ENCODE measurements around the gene KICS2.

DNA sequence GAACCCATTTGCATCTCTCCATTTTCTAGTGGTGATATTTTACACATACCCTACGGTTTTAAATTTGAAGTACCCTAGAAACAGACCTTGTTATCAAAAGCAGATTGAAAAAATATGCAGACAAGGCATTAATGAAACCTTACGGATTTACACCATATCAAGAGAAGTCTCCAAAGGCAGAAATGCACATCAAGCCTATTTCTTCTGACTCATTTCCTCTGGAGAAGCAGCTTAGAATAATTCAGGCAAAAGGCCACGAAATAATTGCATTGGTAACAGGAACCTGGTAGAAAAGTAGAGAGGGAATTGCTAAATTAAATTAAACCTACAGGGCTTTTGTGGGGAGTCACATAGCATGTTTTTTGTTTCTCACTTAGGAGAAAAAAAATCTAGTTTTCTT is 34.7 kb downstream of the KICS2 start:
- TF ChIP-seq, protein P1, sequence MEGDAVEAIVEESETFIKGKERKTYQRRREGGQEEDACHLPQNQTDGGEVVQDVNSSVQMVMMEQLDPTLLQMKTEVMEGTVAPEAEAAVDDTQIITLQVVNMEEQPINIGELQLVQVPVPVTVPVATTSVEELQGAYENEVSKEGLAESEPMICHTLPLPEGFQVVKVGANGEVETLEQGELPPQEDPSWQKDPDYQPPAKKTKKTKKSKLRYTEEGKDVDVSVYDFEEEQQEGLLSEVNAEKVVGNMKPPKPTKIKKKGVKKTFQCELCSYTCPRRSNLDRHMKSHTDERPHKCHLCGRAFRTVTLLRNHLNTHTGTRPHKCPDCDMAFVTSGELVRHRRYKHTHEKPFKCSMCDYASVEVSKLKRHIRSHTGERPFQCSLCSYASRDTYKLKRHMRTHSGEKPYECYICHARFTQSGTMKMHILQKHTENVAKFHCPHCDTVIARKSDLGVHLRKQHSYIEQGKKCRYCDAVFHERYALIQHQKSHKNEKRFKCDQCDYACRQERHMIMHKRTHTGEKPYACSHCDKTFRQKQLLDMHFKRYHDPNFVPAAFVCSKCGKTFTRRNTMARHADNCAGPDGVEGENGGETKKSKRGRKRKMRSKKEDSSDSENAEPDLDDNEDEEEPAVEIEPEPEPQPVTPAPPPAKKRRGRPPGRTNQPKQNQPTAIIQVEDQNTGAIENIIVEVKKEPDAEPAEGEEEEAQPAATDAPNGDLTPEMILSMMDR (IDR thresholded peaks at IDR 0.05), result no peak
- TF ChIP-seq POLR2A (IDR thresholded peaks at IDR 0.05), result no peak
